BJ (cell line): Measurements from ENCODE around the gene PAQR9. TPM values are rescaled to one million over a fixed set of nuclear protein-coding genes. Genes with fewer than 3 reads are reported as not detected.

Source experiments
- CTCF ChIA-PET: fragments of 350-600 bp; formaldehyde crosslinking; extraction: SDS; loops from one replicate; lab custom pipeline; 2021; ENCODE audit warnings: antibody characterized with exemption, inconsistent platforms; lab: Yijun Ruan, JAX
- POLR2A ChIA-PET: fragments of 300-600 bp; sonication (Branson Sonifier 250); formaldehyde crosslinking; extraction: SDS; loops from one replicate; lab custom pipeline; 2021; ENCODE audit warnings: antibody characterized with exemption; lab: Charles Lee
- DNase-seq: peaks from one replicate; pipeline ENCODE4 v3.0.0-alpha.2; 2011; ENCODE audit warnings: low read depth
- H3K27me3 ChIP-seq: 2 replicates; pipeline ENCODE4 v1.6.0; 2011; ENCODE audit warnings: low read length; ENCODE audit not compliant: control insufficient read depth, insufficient read depth
- H3K36me3 ChIP-seq: 2 replicates; pipeline ENCODE4 v1.5.1; 2011; ENCODE audit warnings: low read length; ENCODE audit not compliant: control insufficient read depth, insufficient read depth
- H3K4me3 ChIP-seq: 2 replicates; pipeline ENCODE4 v1.5.1; 2011; ENCODE audit warnings: low read depth, mild to moderate bottlenecking, control low read depth, low read length
- CTCF ChIP-seq: IDR thresholded peaks from 2 replicates; pipeline ENCODE4 v1.5.1; 2011; ENCODE audit warnings: low read depth, mild to moderate bottlenecking, control low read depth, inconsistent platforms, low read length, moderate library complexity; ENCODE audit not compliant: insufficient read depth
- polyA plus RNA-seq: library from polyadenylated mRNA; depleted of rRNA; stranded (reverse); fragments of >200 nt; gene quantifications from 2 replicates; pipeline ENCODE4 v1.2.3, GENCODE V29; 2011

Gene PAQR9
- polyA plus RNA-seq, 1 experiment = not detected

DNA sequence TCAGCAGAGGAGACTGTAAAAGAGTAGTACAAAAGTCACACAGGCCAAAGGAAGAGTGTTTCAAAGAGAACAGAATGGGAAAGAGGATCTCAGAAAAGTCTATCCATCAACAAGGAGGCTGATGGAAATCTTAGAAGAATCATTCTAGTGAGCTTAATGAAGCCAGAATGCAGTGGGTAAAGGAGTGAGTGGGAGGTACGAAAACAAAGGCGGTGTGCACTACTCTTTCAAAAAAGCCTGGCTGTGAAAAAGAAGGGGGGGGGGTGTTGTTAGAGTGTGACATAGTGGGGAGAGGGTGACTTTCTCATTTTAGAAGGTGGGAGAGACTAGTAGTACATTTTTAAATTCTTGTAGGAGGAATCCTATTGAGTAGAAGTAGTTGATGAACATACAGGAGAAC, 11.7 kb downstream of the PAQR9 start:
- ChIA-PET CTCF (interaction anchor here (0.6 to 2.1 kb wide), 3 partner anchors 8 to 337 kb away, joined by 3 to 8 read pairs (median 5); no protein-coding TSS in a partner anchor), POLR2A (no interaction called here)
- no peaks in the 10 kb centered on the region for H3K36me3 ChIP-seq
- peaks cover 9% of the 10 kb centered on the region; the same call in 1 of the 2 replicates for H3K27me3 ChIP-seq
- no peak for TF ChIP-seq CTCF
- no peak overlapping the region for H3K4me3 ChIP-seq
- DNase-seq = no peak

GRCh38 chr3:142950972-142951371, 12.5 kb downstream of the PAQR9 start:
- POLR2A ChIA-PET = no interaction called here
- Histone ChIP-seq H3K27me3 (peaks cover 9% of the 10 kb centered on the region; the same call in 1 of the 2 replicates), H3K36me3 (no peaks in the 10 kb centered on the region), H3K4me3 (no peak overlapping the region)
- DNase-seq = no peak
- TF ChIP-seq CTCF = no peak
- CTCF ChIA-PET = interaction anchor here (1.0 to 2.1 kb wide), 2 partner anchors 9 to 122 kb away, joined by 5 to 8 read pairs; no protein-coding TSS in a partner anchor

DNA sequence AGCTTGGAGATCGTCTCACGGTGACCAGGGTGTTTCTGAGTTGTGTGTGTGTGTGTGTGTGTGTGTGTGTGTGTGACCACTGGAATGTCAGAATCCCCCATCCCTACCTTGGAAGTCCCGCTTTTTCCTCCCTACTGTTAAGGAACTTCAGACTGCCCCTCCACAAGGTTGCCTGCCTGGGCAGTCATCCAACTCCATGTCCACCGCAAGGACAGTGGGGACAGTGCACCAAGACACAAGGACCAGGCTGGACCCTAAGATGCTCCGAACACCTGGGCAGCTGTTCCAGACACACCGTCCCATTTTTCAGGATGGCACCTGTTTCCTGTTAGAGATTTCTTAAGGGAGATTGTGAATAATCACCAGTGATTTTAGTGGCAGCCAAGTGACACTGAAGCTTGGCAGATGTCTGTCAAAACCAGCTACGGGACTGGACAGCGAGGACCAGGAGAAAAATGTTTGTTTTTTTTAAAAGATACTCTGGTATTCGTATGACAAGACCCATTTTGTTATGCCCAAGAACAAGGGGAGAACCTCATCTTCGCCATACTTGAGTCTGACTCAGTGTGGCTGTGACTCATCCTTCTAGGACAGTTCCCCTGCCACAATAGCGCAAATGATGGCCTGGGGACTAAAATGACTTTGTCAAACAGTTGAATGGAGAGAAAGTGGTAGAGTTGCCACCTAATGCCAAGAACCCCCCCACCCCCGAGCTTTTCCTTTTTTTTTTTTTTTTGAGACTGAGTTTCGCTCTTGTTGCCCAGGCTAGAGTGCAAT, 15.5 kb downstream of the PAQR9 start:
- Histone ChIP-seq H3K36me3 (no peaks in the 10 kb centered on the region), H3K27me3 (peaks cover 4% of the 10 kb centered on the region; the same call in 1 of the 2 replicates), H3K4me3 (no peak overlapping the region)
- no peak for TF ChIP-seq CTCF
- ChIA-PET CTCF (interaction anchor here (0.6 to 1.0 kb wide), 4 partner anchors 14 to 144 kb away, joined by 3 read pairs; no protein-coding TSS in a partner anchor), POLR2A (no interaction called here)
- DNase-seq = no peak

DNA sequence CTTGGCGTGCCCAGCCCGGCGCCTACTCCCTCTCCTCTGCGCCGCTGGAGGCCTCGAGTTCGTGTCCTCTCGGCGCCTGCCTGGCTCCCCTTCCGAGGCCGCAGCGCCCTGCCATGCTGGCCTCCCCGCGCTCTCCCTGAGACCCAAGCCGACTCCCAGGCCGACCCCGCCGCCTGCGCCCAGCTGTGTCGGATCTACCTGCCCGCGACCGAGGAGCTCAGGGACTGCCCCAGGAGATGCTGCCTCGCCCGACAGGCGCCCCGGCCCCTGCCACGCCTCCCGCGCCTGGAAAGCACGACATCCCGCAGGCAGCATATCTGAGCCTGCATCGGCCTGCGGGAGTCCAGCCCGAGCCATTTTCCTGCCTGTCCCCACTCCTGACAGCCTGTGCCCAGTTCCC, 16.1 kb downstream of the PAQR9 start:
- no peak for TF ChIP-seq CTCF
- peaks cover 4% of the 10 kb centered on the region; the same call in 1 of the 2 replicates for H3K27me3 ChIP-seq
- ChIA-PET POLR2A (no interaction called here), CTCF (interaction anchor here (0.6 to 1.0 kb wide), 4 partner anchors 13 to 143 kb away, joined by 3 read pairs; no protein-coding TSS in a partner anchor)
- no peak for DNase-seq
- no peak overlapping the region for H3K4me3 ChIP-seq
- no peaks in the 10 kb centered on the region for H3K36me3 ChIP-seq

DNA sequence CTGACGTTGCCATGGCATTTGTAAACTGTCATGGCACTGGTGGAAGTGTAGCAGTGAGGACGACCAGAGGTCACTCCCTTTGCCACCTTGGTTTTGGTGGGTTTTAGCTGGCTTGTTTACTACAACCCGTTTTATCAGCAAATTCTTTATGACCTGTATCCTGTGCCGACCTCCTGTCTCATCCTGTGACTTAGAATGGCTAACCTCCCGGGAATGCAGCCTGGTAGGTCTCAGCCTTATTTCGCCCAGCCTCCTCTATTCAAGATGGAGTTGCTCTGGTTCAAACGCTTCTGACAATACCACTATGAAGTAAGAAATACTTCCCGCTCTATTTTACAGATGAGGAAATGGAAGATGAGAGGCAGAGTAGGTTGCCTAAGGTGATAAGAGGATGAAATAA, 16.6 kb downstream of the PAQR9 start:
- Histone ChIP-seq H3K36me3 (no peaks in the 10 kb centered on the region), H3K27me3 (peaks cover 4% of the 10 kb centered on the region; the same call in 1 of the 2 replicates), H3K4me3 (no peak overlapping the region)
- no peak for TF ChIP-seq CTCF
- ChIA-PET CTCF (no interaction called here), POLR2A (no interaction called here)
- DNase-seq = no peak
